Breast epithelium (tissue), 4 donors: ENCODE data around the gene TMEM167B. TPM values are rescaled to one million over a fixed set of nuclear protein-coding genes. Genes with fewer than 3 reads are reported as not detected.

Experiments used
- DNase-seq, 2 donors: peaks; one replicate each; pipeline ENCODE4 v3.0.0-alpha.2; 2019; ENCODE audit warnings: low spot score in 2 of 2
- H3K27ac ChIP-seq, 2 donors: fragments of 200-600 bp; sonication (generic) in 1 of 2; one replicate each; pipeline ENCODE4 v1.5.1; 2016 to 2019; ENCODE audit warnings: mild to moderate bottlenecking in 1 of 2
- H3K27me3 ChIP-seq, 2 donors: fragments of 200-600 bp; sonication (generic) in 1 of 2; one replicate each; pipeline versions ENCODE4 v1.5.1 to v1.6.0; 2017 to 2019; ENCODE audit warnings: control low read depth in 1 of 2, mild to moderate bottlenecking in 1 of 2
- H3K36me3 ChIP-seq: fragments of 200-600 bp; one replicate; pipeline ENCODE4 v1.5.1; 2019
- H3K4me1 ChIP-seq, 2 donors: fragments of 200-600 bp; sonication (generic); one replicate each; pipeline ENCODE4 v1.5.1; 2016 to 2019; ENCODE audit warnings: control low read depth in 1 of 2
- H3K4me3 ChIP-seq, 3 donors: fragments of 200-600 bp; sonication (generic); 1 replicate in 2 of 3; 2 replicates in 1 of 3; pipeline ENCODE4 v1.5.1; 2016 to 2019; ENCODE audit warnings: mild to moderate bottlenecking in 3 of 3, moderate library complexity in 2 of 3
- H3K9me3 ChIP-seq, 2 donors: fragments of 200-600 bp; sonication (generic) in 1 of 2; one replicate each; pipeline ENCODE4 v1.5.1; 2016 to 2019; ENCODE audit warnings: control low read depth in 1 of 2
- CTCF ChIP-seq, 3 donors: fragments of 450-650 bp; IDR thresholded peaks; one replicate each; pipeline ENCODE4 v1.5.1; 2016 to 2017; ENCODE audit warnings: antibody characterized with exemption in 3 of 3, mild to moderate bottlenecking in 3 of 3, moderate library complexity in 3 of 3
- POLR2A ChIP-seq: fragments of 450-650 bp; IDR thresholded peaks from one replicate; pipeline ENCODE4 v1.6.1; 2016; ENCODE audit warnings: antibody characterized with exemption, mild to moderate bottlenecking, moderate library complexity
- POLR2AphosphoS5 ChIP-seq, 3 donors: sonication (generic); formaldehyde crosslinking; IDR thresholded peaks; one replicate each; pipeline ENCODE4 v1.6.1; 2017; ENCODE audit warnings: antibody characterized with exemption in 3 of 3
- intact Hi-C: fragments of 100-400 bp; cut with DNase I; formaldehyde crosslinking; loops from one replicate; pipeline ENCODE4 v1.15.1; 2023; ENCODE audit warnings: low total_unique reads
- total RNA-seq, 3 donors: library from RNA; depleted of rRNA; stranded (reverse); fragments of >200 nt; gene quantifications; one replicate each; pipeline ENCODE4 v1.1.0, GENCODE V29; 2016

Gene TMEM167B
- total RNA-seq, 3 donors from 2014 or later = 30.7 to 32.6 (median 32.4) TPM

- TF ChIP-seq POLR2AphosphoS5 (IDR thresholded peaks at IDR 0.05) = peak in 2 of 3 donors; percentile 23 to 61
- peak; percentile 90 to 96 (median 90) for TF ChIP-seq CTCF (IDR thresholded peaks at IDR 0.05)
- TF ChIP-seq POLR2A = no peak
- DNase-seq = peak; percentile 86 to 94
- no peaks in the 10 kb centered on the region for H3K27me3 ChIP-seq
- intact Hi-C loops = loop anchor here (10.0 kb wide), 1 partner anchor 148 kb away; the partner anchor contains the start of gene CLCC1
- no peaks in the 10 kb centered on the region for H3K36me3 ChIP-seq
- peaks cover 6% of the 10 kb centered on the region in 2 donors for H3K4me1 ChIP-seq
- no peaks in the 10 kb centered on the region for H3K9me3 ChIP-seq
- peak overlapping the region; percentile 29 to 35 for H3K27ac ChIP-seq
- H3K4me3 ChIP-seq = peak overlapping the region; percentile 18 to 77 (median 57)
Measured at GRCh38 chr1:109112652-109113285, 22.2 kb downstream of the TMEM167B start.

- peak; percentile 75 to 77 for DNase-seq
- intact Hi-C loops = loop anchor here (10.0 kb wide), 1 partner anchor 149 kb away; the partner anchor contains the start of gene CLCC1
Measured at GRCh38 chr1:109113590-109114341, 23.2 kb downstream of the TMEM167B start, which contains the start of gene ELAPOR1. ELAPOR1 (plus strand) TSS chr1:109114115; CDS start chr1:109114184, 69 bp downstream.

GRCh38 chr1:109114342-109114674 is 23.7 kb downstream of the TMEM167B start:
- no peaks in the 10 kb centered on the region for H3K27me3 ChIP-seq

More at GRCh38 chr1:109113590-109114341, 23.2 kb downstream of the TMEM167B start, which contains the start of gene ELAPOR1:
- Histone ChIP-seq H3K36me3 (no peaks in the 10 kb centered on the region), H3K4me1 (peaks cover 6% of the 10 kb centered on the region in 2 donors), H3K4me3 (peak within 1 kb of the TSS; percentile 23 to 77 (median 57)), H3K27ac (peak within 1 kb of the TSS; percentile 71 to 78), H3K9me3 (no peaks in the 10 kb centered on the region), H3K27me3 (no peaks in the 10 kb centered on the region)
- TF ChIP-seq CTCF (IDR thresholded peaks at IDR 0.05) = no peak
- no peak for TF ChIP-seq POLR2AphosphoS5 (IDR thresholded peaks at IDR 0.05)
- TF ChIP-seq POLR2A = no peak

GRCh38 chr1:109115685-109116084 is 25.1 kb downstream of the TMEM167B start:
- Histone ChIP-seq H3K27ac (peak overlapping the region; percentile 67 to 71), H3K4me3 (peak overlapping the region in 2 of 3 donors; percentile 49 to 57), H3K36me3 (no peaks in the 10 kb centered on the region), H3K4me1 (peaks cover 6% of the 10 kb centered on the region in 2 donors), H3K27me3 (no peaks in the 10 kb centered on the region), H3K9me3 (no peaks in the 10 kb centered on the region)
- no peak for TF ChIP-seq CTCF (IDR thresholded peaks at IDR 0.05)
- TF ChIP-seq POLR2AphosphoS5 (IDR thresholded peaks at IDR 0.05) = no peak
- TF ChIP-seq POLR2A = no peak
- no peak for DNase-seq
- intact Hi-C loops = loop anchor here (10.0 kb wide), 1 partner anchor 151 kb away; the partner anchor contains the start of gene CLCC1

More at GRCh38 chr1:109114342-109114674, 23.7 kb downstream of the TMEM167B start:
- Histone ChIP-seq H3K9me3 (no peaks in the 10 kb centered on the region), H3K36me3 (no peaks in the 10 kb centered on the region), H3K4me3 (peak overlapping the region in 2 of 3 donors; percentile 57 to 77), H3K27ac (peak overlapping the region; percentile 71 to 78), H3K4me1 (peaks cover 6% of the 10 kb centered on the region in 2 donors)
- intact Hi-C loops = loop anchor here (10.0 kb wide), 1 partner anchor 150 kb away; the partner anchor contains the start of gene CLCC1
- no peak for TF ChIP-seq POLR2AphosphoS5 (IDR thresholded peaks at IDR 0.05)
- no peak for TF ChIP-seq CTCF (IDR thresholded peaks at IDR 0.05)
- TF ChIP-seq POLR2A = no peak
- DNase-seq = no peak
